ENCODE data around the gene ZNF439.
"Not testable (repeated sequence)": the region's sequence is repeated elsewhere in the genome, so short reads cannot be mapped to it uniquely, and the experiment has no call there.

DNA sequence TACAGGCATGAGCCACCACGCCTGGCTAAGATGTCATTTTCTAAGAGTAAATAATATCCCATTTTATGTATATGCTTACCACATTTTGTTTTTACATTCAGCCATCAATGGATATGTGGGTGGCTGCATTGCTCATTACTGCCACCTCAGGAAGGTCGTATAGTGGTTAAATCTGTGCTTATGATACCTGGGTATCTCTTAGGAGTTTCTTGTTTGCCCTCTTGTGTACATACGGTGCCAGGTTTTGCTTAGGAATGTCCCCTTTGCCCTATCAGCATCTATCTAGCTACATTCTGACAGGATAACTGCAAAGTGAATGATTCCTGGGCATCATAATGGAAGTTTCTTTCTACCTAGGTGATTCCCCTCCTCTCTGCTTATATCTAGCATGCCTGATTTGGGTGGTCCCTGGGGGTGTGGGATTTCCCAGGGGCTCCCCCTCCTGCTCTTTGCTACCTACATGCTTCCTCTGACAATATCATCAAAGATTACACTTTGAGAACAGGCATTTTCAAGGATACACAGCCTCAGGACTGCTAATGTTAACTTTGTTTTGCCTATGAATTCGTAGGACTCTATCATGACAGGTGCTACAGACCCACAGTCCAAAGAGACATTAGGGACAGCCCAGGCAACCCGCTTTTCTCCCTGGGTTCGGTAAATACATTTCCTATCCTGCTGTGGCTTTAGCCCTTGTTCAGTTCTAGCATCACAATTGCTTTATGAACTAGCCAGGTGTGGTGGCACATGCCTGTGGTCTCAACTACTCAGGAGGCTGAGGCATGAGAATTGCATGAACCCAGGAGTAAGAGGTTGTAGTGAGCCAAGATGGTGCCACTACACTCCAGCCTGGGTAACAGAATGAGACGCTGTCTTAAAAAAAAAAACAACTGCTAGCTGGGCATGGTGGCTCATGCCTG lies 19.3 kb upstream of the ZNF439 start:
- TF ChIP-seq, protein P1, sequence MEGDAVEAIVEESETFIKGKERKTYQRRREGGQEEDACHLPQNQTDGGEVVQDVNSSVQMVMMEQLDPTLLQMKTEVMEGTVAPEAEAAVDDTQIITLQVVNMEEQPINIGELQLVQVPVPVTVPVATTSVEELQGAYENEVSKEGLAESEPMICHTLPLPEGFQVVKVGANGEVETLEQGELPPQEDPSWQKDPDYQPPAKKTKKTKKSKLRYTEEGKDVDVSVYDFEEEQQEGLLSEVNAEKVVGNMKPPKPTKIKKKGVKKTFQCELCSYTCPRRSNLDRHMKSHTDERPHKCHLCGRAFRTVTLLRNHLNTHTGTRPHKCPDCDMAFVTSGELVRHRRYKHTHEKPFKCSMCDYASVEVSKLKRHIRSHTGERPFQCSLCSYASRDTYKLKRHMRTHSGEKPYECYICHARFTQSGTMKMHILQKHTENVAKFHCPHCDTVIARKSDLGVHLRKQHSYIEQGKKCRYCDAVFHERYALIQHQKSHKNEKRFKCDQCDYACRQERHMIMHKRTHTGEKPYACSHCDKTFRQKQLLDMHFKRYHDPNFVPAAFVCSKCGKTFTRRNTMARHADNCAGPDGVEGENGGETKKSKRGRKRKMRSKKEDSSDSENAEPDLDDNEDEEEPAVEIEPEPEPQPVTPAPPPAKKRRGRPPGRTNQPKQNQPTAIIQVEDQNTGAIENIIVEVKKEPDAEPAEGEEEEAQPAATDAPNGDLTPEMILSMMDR (conservative IDR thresholded peaks at IDR 0.05 in 1 of 2, IDR thresholded peaks at IDR 0.05 in 1 of 2; ENCODE audit: low read depth in 1 of 2, low read length in 2 of 2), result not testable (repeated sequence)
- TF ChIP-seq EZH2 (IDR thresholded peaks at IDR 0.05; ENCODE audit: low read length, missing control alignments), result not testable (repeated sequence)
